Esophagus muscularis mucosa (tissue), 4 donors: ENCODE data around the gene PDZRN3. TPM values are rescaled to one million over a fixed set of nuclear protein-coding genes. Genes with fewer than 3 reads are reported as not detected.
A peak's percentile ranks its signal among the peaks of the same experiment; 100 is the strongest.

Source experiments
- DNase-seq: peaks from one replicate; pipeline ENCODE4 v3.0.0-alpha.2; 2017; ENCODE audit errors: extremely low spot score
- H3K27ac ChIP-seq, 4 donors: fragments of 200-600 bp; sonication (generic); replicated peaks in 1 of 4; 1 replicate in 3 of 4; 2 replicates in 1 of 4; pipeline ENCODE4 v1.5.1; 2016 to 2019; ENCODE audit warnings: mild to moderate bottlenecking in 1 of 4
- H3K27me3 ChIP-seq, 4 donors: fragments of 200-600 bp; sonication (generic); one replicate each; pipeline versions ENCODE4 v1.5.1 to v1.6.0; 2016 to 2019
- H3K36me3 ChIP-seq, 4 donors: fragments of 200-600 bp; sonication (generic); one replicate each; pipeline ENCODE4 v1.5.1; 2016 to 2019
- H3K4me1 ChIP-seq, 4 donors: fragments of 200-600 bp; sonication (generic); one replicate each; pipeline ENCODE4 v1.5.1; 2016 to 2019
- H3K4me3 ChIP-seq, 4 donors: fragments of 200-600 bp; sonication (generic); 1 replicate in 2 of 4; 2 replicates in 2 of 4; pipeline ENCODE4 v1.5.1; 2016 to 2019; ENCODE audit warnings: mild to moderate bottlenecking in 4 of 4, moderate library complexity in 1 of 4
- H3K9me3 ChIP-seq, 4 donors: fragments of 200-600 bp; sonication (generic); 1 replicate in 3 of 4; 2 replicates in 1 of 4; pipeline ENCODE4 v1.5.1; 2016 to 2019
- CTCF ChIP-seq, 3 experiments: fragments of 200-600 bp in 2 of 3; fragments of 450-650 bp in 1 of 3; sonication (generic) in 2 of 3; IDR thresholded peaks; one replicate each; pipeline ENCODE4 v1.5.1; 2017 to 2019; ENCODE audit warnings: antibody characterized with exemption in 3 of 3, mild to moderate bottlenecking in 2 of 3, moderate library complexity in 1 of 3
- EP300 ChIP-seq: sonication (generic); formaldehyde crosslinking; IDR thresholded peaks from one replicate; pipeline ENCODE4 v1.6.1; 2017; ENCODE audit warnings: antibody characterized with exemption
- POLR2A ChIP-seq: fragments of 450-650 bp; IDR thresholded peaks from one replicate; pipeline ENCODE4 v1.6.1; 2017; ENCODE audit warnings: antibody characterized with exemption, moderate library complexity, mild to moderate bottlenecking, low read depth
- POLR2AphosphoS5 ChIP-seq, 2 donors: sonication (generic); formaldehyde crosslinking; IDR thresholded peaks; one replicate each; pipeline ENCODE4 v1.6.1; 2017; ENCODE audit warnings: antibody characterized with exemption in 2 of 2
- WGBS: methylation state at CpG from one replicate; pipeline ENCODE4 v1.1.5; 2018; 5-methylcytosine and 5-hydroxymethylcytosine counted together
- intact Hi-C: fragments of 100-400 bp; cut with DNase I; formaldehyde crosslinking; loops from one replicate; pipeline ENCODE4 v1.15.1; 2023
- total RNA-seq, 4 donors: library from RNA; depleted of rRNA; stranded (reverse); fragments of >200 nt; gene quantifications; one replicate each; pipeline versions ENCODE4 v1.1.0 to v1.2.1, GENCODE V29; 2016

Gene PDZRN3
- total RNA-seq, 4 donors from 2014 or later, result 149 to 314 (median 220) TPM

GRCh38 chr3:73415118-73415517 lies 209.6 kb downstream of the PDZRN3 start:
- intact Hi-C loops, result no loop called here
- H3K27ac ChIP-seq, result no peak overlapping the region
- no peaks in the 10 kb centered on the region for H3K27me3 ChIP-seq
- H3K4me3 ChIP-seq, result no peak overlapping the region
- no peaks in the 10 kb centered on the region for H3K9me3 ChIP-seq
- DNase-seq, result no peak
- H3K36me3 ChIP-seq, result no peaks in the 10 kb centered on the region
- TF ChIP-seq POLR2AphosphoS5 (IDR thresholded peaks at IDR 0.05) (no peak), POLR2A (no peak), EP300 (no peak), CTCF (IDR thresholded peaks at IDR 0.05) (no peak)
- 91% methylated on average over 2 of the region's 2 CpGs for WGBS
- H3K4me1 ChIP-seq, result peaks cover 29 to 82% (median 75%) of the 10 kb centered on the region in 4 donors

GRCh38 chr3:73413619-73414018 lies 211.1 kb downstream of the PDZRN3 start:
- intact Hi-C loops, result no loop called here
- no peak for DNase-seq
- Histone ChIP-seq H3K4me3 (no peak overlapping the region), H3K36me3 (no peaks in the 10 kb centered on the region), H3K4me1 (peaks cover 24 to 82% (median 75%) of the 10 kb centered on the region in 4 donors), H3K27me3 (no peaks in the 10 kb centered on the region), H3K27ac (no peak overlapping the region), H3K9me3 (no peaks in the 10 kb centered on the region)
- WGBS, result 89% methylated on average over 9 of the region's 9 CpGs
- TF ChIP-seq POLR2AphosphoS5 (IDR thresholded peaks at IDR 0.05), result no peak
- no peak for TF ChIP-seq POLR2A
- TF ChIP-seq CTCF (IDR thresholded peaks at IDR 0.05), result no peak
- TF ChIP-seq EP300, result no peak

- 90% methylated on average over 5 of the region's 5 CpGs for WGBS
- Histone ChIP-seq H3K27me3 (no peaks in the 10 kb centered on the region), H3K36me3 (no peaks in the 10 kb centered on the region), H3K4me3 (no peak overlapping the region), H3K4me1 (peaks cover 30 to 90% (median 77%) of the 10 kb centered on the region in 4 donors), H3K27ac (no peak overlapping the region), H3K9me3 (no peaks in the 10 kb centered on the region)
- no peak for TF ChIP-seq POLR2A
- no peak for TF ChIP-seq CTCF (IDR thresholded peaks at IDR 0.05)
- TF ChIP-seq POLR2AphosphoS5 (IDR thresholded peaks at IDR 0.05), result no peak
- no peak for TF ChIP-seq EP300
- no peak for DNase-seq
- intact Hi-C loops, result no loop called here
Observed at GRCh38 chr3:73411993-73412392, 212.7 kb downstream of the PDZRN3 start.

- Histone ChIP-seq H3K36me3 (no peaks in the 10 kb centered on the region), H3K9me3 (no peaks in the 10 kb centered on the region), H3K4me1 (peaks cover 32 to 94% (median 81%) of the 10 kb centered on the region in 4 donors), H3K4me3 (no peak overlapping the region), H3K27me3 (no peaks in the 10 kb centered on the region), H3K27ac (no peak overlapping the region)
- WGBS, result 86% methylated on average over 7 of the region's 7 CpGs
- TF ChIP-seq POLR2AphosphoS5 (IDR thresholded peaks at IDR 0.05) (no peak), POLR2A (no peak), CTCF (IDR thresholded peaks at IDR 0.05) (no peak), EP300 (no peak)
- intact Hi-C loops, result no loop called here
- no peak for DNase-seq
Observed at GRCh38 chr3:73411545-73411944, 213.2 kb downstream of the PDZRN3 start.

- 71% methylated on average over 10 of the region's 10 CpGs for WGBS
- Histone ChIP-seq H3K27me3 (no peaks in the 10 kb centered on the region), H3K27ac (peak overlapping the region in 3 of 4 donors; percentile 7 to 43 (median 10)), H3K4me1 (peaks cover 51 to 100% (median 88%) of the 10 kb centered on the region in 4 donors), H3K4me3 (no peak overlapping the region), H3K9me3 (no peaks in the 10 kb centered on the region), H3K36me3 (no peaks in the 10 kb centered on the region)
- intact Hi-C loops, result no loop called here
- no peak for TF ChIP-seq POLR2A
- TF ChIP-seq CTCF (IDR thresholded peaks at IDR 0.05), result no peak
- no peak for TF ChIP-seq EP300
- TF ChIP-seq POLR2AphosphoS5 (IDR thresholded peaks at IDR 0.05), result no peak
- DNase-seq, result no peak
Observed at GRCh38 chr3:73409138-73409763, 215.5 kb downstream of the PDZRN3 start.
